ENCODE results near the gene FOXP4. TPM values are rescaled to one million over a fixed set of nuclear protein-coding genes. Genes with fewer than 3 reads are reported as not detected.

The FOXP4 gene
- total and polyA plus RNA-seq, 2 of the 13 experiments (the other 11 are each of a cell fraction or from before 2014, with no cell fraction given) = 11.0 to 12.4 TPM

- TF ChIP-seq SRSF1 (optimal IDR thresholded peaks at IDR 0.05; ENCODE audit: low read depth, low read length) = peak; percentile 46
- 0 out of 2 replicates have a peak, but pooled peaks have one; percentile 20 for TF ChIP-seq ZNF607 (CRISPR knock-in tag; IDR thresholded peaks at IDR 0.05; ENCODE audit: borderline replicate concordance)
- TF ChIP-seq PHF21A (CRISPR knock-in tag; IDR thresholded peaks at IDR 0.05) = peak; percentile 9; the same call in 1 of the 2 replicates
- TF ChIP-seq ARID3A (IDR thresholded peaks at IDR 0.05; ENCODE audit: low read depth, low read length) = no peak
- TF ChIP-seq YEATS2 (CRISPR knock-in tag; IDR thresholded peaks at IDR 0.05; ENCODE audit: borderline replicate concordance) = no peak
- TF ChIP-seq NR2C2 (CRISPR knock-in tag; IDR thresholded peaks at IDR 0.05; ENCODE audit: borderline replicate concordance) = no peak
- no peak for TF ChIP-seq ZNF737 (CRISPR knock-in tag; IDR thresholded peaks at IDR 0.05; ENCODE audit: borderline replicate concordance)
- TF ChIP-seq GZF1 (CRISPR knock-in tag; IDR thresholded peaks at IDR 0.05) = peak; percentile 67; the same call in 1 of the 2 replicates
- no peak for TF ChIP-seq ZNF772 (CRISPR knock-in tag; IDR thresholded peaks at IDR 0.05)
- peak; percentile 70; the same call in 1 of the 2 replicates for TF ChIP-seq SMAD1 (CRISPR knock-in tag; IDR thresholded peaks at IDR 0.05; ENCODE audit: borderline replicate concordance, low read depth)
- peak; percentile 34; the same call in 1 of the 2 replicates for TF ChIP-seq ZNF512B (CRISPR knock-in tag; IDR thresholded peaks at IDR 0.05; ENCODE audit: borderline replicate concordance)
- no peak for TF ChIP-seq ZNF205 (CRISPR knock-in tag; IDR thresholded peaks at IDR 0.05)
- TF ChIP-seq ZNF282 (IDR thresholded peaks at IDR 0.05; ENCODE audit: partially characterized antibody) = no peak
- no peak for TF ChIP-seq ZNF253 (CRISPR knock-in tag; IDR thresholded peaks at IDR 0.05; ENCODE audit: borderline replicate concordance)
- no peak for TF ChIP-seq ZNF549 (CRISPR knock-in tag; IDR thresholded peaks at IDR 0.05)
- no peak for TF ChIP-seq SOX13 (IDR thresholded peaks at IDR 0.05)
- TF ChIP-seq SOX13 (CRISPR knock-in tag; conservative IDR thresholded peaks at IDR 0.05 in 1 of 2, IDR thresholded peaks at IDR 0.05 in 1 of 2) = no peak
- TF ChIP-seq XRCC5 (optimal IDR thresholded peaks at IDR 0.05; ENCODE audit: low read length) = no peak
- 0 out of 2 replicates have a peak, but pooled peaks have one; percentile 18 for TF ChIP-seq PATZ1 (CRISPR knock-in tag; IDR thresholded peaks at IDR 0.05)
- peak; percentile 14; the same call in 1 of the 2 replicates for TF ChIP-seq NCOR1 (IDR thresholded peaks at IDR 0.05; ENCODE audit: borderline replicate concordance, low read length)
- TF ChIP-seq ZNF235 (CRISPR knock-in tag; IDR thresholded peaks at IDR 0.05; ENCODE audit: borderline replicate concordance) = no peak
- TF ChIP-seq ZNF652 (CRISPR knock-in tag; IDR thresholded peaks at IDR 0.05; ENCODE audit: borderline replicate concordance, low read depth) = no peak
- no peak for TF ChIP-seq RELA (CRISPR knock-in tag; IDR thresholded peaks at IDR 0.05)
- TF ChIP-seq ZNF547 (CRISPR knock-in tag; IDR thresholded peaks at IDR 0.05) = no peak
Observed at GRCh38 chr6:41548841-41549642, 2.9 kb downstream of the FOXP4 start (continued).

Data from HepG2 (cell line).